Peyer's patch (tissue), 4 donors: ENCODE measurements around the gene FGFRL1. TPM values are rescaled to one million over a fixed set of nuclear protein-coding genes. Genes with fewer than 3 reads are reported as not detected.
"Not testable (repeated sequence)": the region's sequence is repeated elsewhere in the genome, so short reads cannot be mapped to it uniquely, and the experiment has no call there.

Source experiments
- DNase-seq, 3 donors: peaks; one replicate each; pipeline ENCODE4 v3.0.0-alpha.2; 2017 to 2019
- H3K27ac ChIP-seq, 4 donors: fragments of 200-600 bp; sonication (generic); one replicate each; pipeline ENCODE4 v1.5.1; 2016 to 2019
- H3K27me3 ChIP-seq, 2 donors: fragments of 200-600 bp; sonication (generic); one replicate each; pipeline ENCODE4 v1.5.1; 2019
- H3K36me3 ChIP-seq, 3 donors: fragments of 200-600 bp; sonication (generic); one replicate each; pipeline ENCODE4 v1.5.1; 2016 to 2019
- H3K4me1 ChIP-seq, 4 donors: fragments of 200-600 bp; sonication (generic); one replicate each; pipeline ENCODE4 v1.5.1; 2016 to 2019
- H3K4me3 ChIP-seq, 4 donors: fragments of 200-600 bp; sonication (generic); 1 replicate in 3 of 4; 2 replicates in 1 of 4; pipeline ENCODE4 v1.5.1; 2016 to 2019; ENCODE audit warnings: mild to moderate bottlenecking in 1 of 4
- H3K9me3 ChIP-seq, 4 donors: fragments of 200-600 bp; sonication (generic); one replicate each; pipeline ENCODE4 v1.5.1; 2016 to 2019; ENCODE audit warnings: mild to moderate bottlenecking in 1 of 4
- CTCF ChIP-seq, 6 experiments: fragments of 450-650 bp in 4 of 6; fragments of 200-600 bp in 2 of 6; sonication (generic) in 1 of 6; IDR thresholded peaks; one replicate each; pipeline ENCODE4 v1.5.1; 2017 to 2019; ENCODE audit warnings: antibody characterized with exemption in 6 of 6, mild to moderate bottlenecking in 3 of 6, moderate library complexity in 1 of 6
- POLR2A ChIP-seq, 2 donors: fragments of 450-650 bp; IDR thresholded peaks; one replicate each; pipeline ENCODE4 v1.5.1; 2017; ENCODE audit warnings: antibody characterized with exemption in 2 of 2, mild to moderate bottlenecking in 2 of 2, moderate library complexity in 2 of 2
- total RNA-seq, 4 donors: library from RNA; depleted of rRNA; stranded (reverse); fragments of >200 nt; gene quantifications; one replicate each; pipeline ENCODE4 v1.1.0, GENCODE V29; 2016

The FGFRL1 gene
- total RNA-seq, 4 donors from 2014 or later, result 10.3 to 29.7 (median 26.8) TPM

DNA sequence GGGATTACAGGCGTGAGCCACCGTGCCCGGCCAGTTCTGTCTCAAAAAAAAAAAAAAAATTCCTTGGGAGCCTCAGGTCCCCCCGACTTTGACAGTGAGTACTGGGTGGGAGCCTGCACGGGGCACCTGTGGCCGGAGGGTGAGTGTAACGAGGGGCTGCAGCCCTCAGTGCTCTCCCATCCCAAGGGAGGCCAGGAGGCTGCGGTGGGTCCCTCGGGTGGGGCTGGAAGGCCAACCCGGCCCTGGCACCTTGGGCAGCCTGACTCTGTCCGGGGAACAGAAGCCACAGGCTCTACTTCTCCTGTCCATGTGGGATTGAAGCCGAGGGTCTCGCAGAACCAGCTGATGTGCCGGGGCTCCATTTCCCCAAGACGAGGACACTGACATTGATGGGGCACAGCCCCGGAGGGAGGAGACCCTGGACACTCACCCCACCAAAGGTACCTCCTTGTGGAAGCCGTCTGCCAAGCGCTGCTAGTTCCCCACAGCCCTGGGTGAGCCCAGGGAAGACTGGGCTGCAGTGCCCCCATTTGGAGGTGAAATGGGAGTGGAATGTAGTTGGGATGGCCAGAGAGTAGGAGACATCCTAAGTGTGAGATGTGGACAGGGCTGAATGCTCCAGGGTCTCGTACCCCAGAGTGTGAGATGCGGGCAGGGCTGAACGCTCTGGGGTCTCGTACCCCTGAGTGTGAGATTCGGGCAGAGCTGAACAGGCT, 16.0 kb upstream of the FGFRL1 start:
- Histone ChIP-seq H3K27me3 (peaks cover 0 to 22% of the 10 kb centered on the region in 2 donors), H3K4me3 (no peak overlapping the region), H3K4me1 (peaks cover 0 to 35% (median 8%) of the 10 kb centered on the region in 4 donors), H3K36me3 (peaks cover 0 to 7% (median 0%) of the 10 kb centered on the region in 3 donors), H3K27ac (no peak overlapping the region), H3K9me3 (no peaks in the 10 kb centered on the region)
- TF ChIP-seq CTCF (IDR thresholded peaks at IDR 0.05) (no peak), POLR2A (IDR thresholded peaks at IDR 0.05) (no peak)
- DNase-seq, result no peak

DNA sequence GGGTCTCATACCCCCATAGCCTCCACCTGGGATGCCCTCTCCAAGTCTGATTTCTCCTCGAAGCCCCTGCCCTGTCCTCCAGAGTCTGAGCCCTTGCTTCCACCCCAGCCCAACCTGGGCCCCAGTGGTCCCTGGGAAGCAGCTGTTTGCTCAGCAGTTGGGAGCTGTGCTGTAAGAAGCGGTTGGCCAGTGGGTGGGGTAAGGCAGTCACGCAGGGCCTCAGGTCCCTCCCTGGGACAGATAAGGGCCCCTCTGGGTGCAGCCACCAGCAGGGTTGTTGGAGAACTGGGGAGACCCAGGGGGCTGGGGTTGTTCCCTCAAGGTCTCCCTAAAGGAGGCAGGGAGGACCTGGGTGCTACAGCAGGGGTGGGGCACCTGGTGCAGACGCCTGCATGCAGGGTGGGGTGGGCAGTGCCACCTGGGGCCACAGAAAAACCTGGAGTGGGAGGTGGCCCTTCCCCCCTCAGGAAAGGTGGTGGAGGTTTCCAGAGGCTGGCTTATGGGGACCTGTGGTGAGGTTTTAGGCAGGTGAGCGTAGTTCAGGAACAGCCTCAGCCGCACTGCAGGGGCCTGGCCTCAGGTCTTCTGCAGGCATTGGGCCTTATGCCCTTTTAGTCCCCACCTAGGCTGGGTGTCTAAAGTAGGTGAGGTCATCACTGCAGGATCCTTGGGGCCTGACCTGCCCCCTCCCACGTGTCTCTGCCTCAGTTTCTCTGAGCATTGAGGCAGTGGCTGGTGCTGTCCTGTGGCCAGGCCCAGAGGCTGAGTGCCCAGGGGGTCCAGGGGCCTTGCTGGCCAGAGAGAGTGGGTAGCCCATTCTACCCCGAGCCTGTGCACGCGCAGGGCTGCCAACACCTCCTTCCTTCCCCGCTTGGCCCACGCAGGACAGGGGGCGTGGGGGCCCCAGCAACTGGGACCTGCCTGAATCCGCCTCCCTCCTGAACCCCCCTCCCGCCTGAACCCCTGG, 15.1 kb upstream of the FGFRL1 start:
- H3K4me3 ChIP-seq, result no peak overlapping the region
- H3K27ac ChIP-seq, result no peak overlapping the region
- no peak for TF ChIP-seq POLR2A (IDR thresholded peaks at IDR 0.05)
- TF ChIP-seq CTCF (IDR thresholded peaks at IDR 0.05), result no peak
- no peaks in the 10 kb centered on the region for H3K9me3 ChIP-seq
- no peaks in the 10 kb centered on the region for H3K36me3 ChIP-seq
- H3K27me3 ChIP-seq, result peaks cover 0 to 31% of the 10 kb centered on the region in 2 donors
- H3K4me1 ChIP-seq, result peaks cover 0 to 35% (median 8%) of the 10 kb centered on the region in 4 donors
- DNase-seq, result no peak

DNA sequence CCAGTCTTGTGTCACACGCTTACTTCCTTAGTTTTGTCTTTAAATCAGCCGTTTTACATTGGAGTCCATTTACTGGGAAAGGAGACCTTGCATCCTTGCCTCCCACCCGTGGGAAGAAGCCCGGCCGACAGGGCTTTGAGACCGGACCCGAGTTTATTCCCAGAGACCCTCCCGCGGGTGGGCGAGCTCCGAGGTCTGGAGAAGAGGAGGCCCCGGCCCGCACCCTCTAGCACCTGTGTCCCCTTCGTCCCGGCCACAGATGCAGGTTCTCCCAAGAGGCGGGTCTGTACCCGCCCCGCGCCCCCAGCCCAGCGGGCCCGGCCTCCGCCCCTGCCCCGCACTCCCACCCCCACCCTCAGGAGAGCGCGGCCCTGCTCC, 14.4 kb upstream of the FGFRL1 start:
- peak overlapping the region in 3 of 4 donors; percentile 37 to 43 (median 41) for H3K4me3 ChIP-seq
- no peak for TF ChIP-seq CTCF (IDR thresholded peaks at IDR 0.05)
- peaks cover 0 to 37% (median 8%) of the 10 kb centered on the region in 4 donors for H3K4me1 ChIP-seq
- H3K36me3 ChIP-seq, result no peaks in the 10 kb centered on the region
- DNase-seq, result no peak
- no peaks in the 10 kb centered on the region for H3K9me3 ChIP-seq
- H3K27ac ChIP-seq, result no peak overlapping the region
- H3K27me3 ChIP-seq, result peaks cover 0 to 37% of the 10 kb centered on the region in 2 donors

GRCh38 chr4:997375-998071, 13.9 kb upstream of the FGFRL1 start:
- no peak for DNase-seq
- peaks cover 0 to 43% of the 10 kb centered on the region in 2 donors for H3K27me3 ChIP-seq
- peaks cover 3 to 37% (median 9%) of the 10 kb centered on the region in 4 donors for H3K4me1 ChIP-seq
- H3K36me3 ChIP-seq, result no peaks in the 10 kb centered on the region
- H3K27ac ChIP-seq, result no peak overlapping the region
- TF ChIP-seq POLR2A (IDR thresholded peaks at IDR 0.05) (no peak), CTCF (IDR thresholded peaks at IDR 0.05) (no peak)
- no peaks in the 10 kb centered on the region for H3K9me3 ChIP-seq
- H3K4me3 ChIP-seq, result peak overlapping the region in 3 of 4 donors; percentile 37 to 43 (median 41)

- Histone ChIP-seq H3K4me3 (no peak overlapping the region), H3K27me3 (peaks cover 0 to 50% of the 10 kb centered on the region in 2 donors), H3K27ac (no peak overlapping the region), H3K4me1 (peaks cover 0 to 40% (median 15%) of the 10 kb centered on the region in 4 donors), H3K36me3 (no peaks in the 10 kb centered on the region), H3K9me3 (no peaks in the 10 kb centered on the region)
- DNase-seq, result no peak
- no peak for TF ChIP-seq POLR2A (IDR thresholded peaks at IDR 0.05)
- no peak for TF ChIP-seq CTCF (IDR thresholded peaks at IDR 0.05)
Observed at GRCh38 chr4:998096-998691, 13.2 kb upstream of the FGFRL1 start.

GRCh38 chr4:999240-999863, 12.1 kb upstream of the FGFRL1 start:
- not testable (repeated sequence) for H3K36me3 ChIP-seq, DNase-seq
- peaks cover 0 to 56% of the 10 kb centered on the region in 2 donors for H3K27me3 ChIP-seq

More at GRCh38 chr4:999240-999863, 12.1 kb upstream of the FGFRL1 start:
- H3K9me3 ChIP-seq, H3K4me3 ChIP-seq, H3K27ac ChIP-seq: not testable (repeated sequence)
- peaks cover 0 to 43% (median 16%) of the 10 kb centered on the region in 4 donors for H3K4me1 ChIP-seq
